HL-60 (cell line): ENCODE results near the gene QRSL1.

Experiments used
- GABPA ChIP-seq: IDR thresholded peaks from 2 replicates; pipeline ENCODE4 v1.6.1; 2012; ENCODE audit warnings: low read depth
- POLR2AphosphoS5 ChIP-seq: IDR thresholded peaks from 2 replicates; pipeline ENCODE4 v1.6.1; 2012; ENCODE audit warnings: low read depth
- SPI1 ChIP-seq: IDR thresholded peaks from 2 replicates; pipeline ENCODE4 v1.6.1; 2012; ENCODE audit warnings: low read depth, mild to moderate bottlenecking, borderline replicate concordance
- TF ChIP-seq, protein P1 (sequence below): IDR thresholded peaks from one replicate; pipeline ENCODE4 v1.5.1; 2011; ENCODE audit warnings: low read length, control low read depth, inconsistent platforms; ENCODE audit not compliant: insufficient read depth
- TF ChIP-seq, protein P2 (sequence below): IDR thresholded peaks from 2 replicates; pipeline ENCODE4 v1.6.1; 2012; ENCODE audit warnings: low read depth; ENCODE audit not compliant: insufficient replicate concordance

DNA sequence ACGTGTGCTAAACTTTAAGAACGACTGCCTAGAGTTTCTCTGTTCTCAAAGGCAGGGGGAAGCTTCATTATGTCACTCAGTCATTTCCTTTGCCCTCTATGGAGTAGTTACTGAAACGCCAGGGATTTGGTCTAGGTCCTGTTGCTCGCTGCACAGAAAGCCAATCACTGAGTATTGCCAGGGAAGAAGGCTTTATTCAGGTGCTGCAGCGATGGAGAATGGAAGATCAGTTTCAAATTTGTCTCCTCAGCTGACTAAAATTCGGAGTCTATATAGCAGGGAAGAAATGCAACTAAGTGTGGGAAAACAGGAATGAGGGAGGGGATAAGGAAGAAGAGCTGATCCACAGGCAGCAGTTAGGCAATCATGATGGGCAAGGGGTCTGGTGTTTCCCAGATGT is 75.8 kb downstream of the QRSL1 start:
- TF ChIP-seq, protein P1, sequence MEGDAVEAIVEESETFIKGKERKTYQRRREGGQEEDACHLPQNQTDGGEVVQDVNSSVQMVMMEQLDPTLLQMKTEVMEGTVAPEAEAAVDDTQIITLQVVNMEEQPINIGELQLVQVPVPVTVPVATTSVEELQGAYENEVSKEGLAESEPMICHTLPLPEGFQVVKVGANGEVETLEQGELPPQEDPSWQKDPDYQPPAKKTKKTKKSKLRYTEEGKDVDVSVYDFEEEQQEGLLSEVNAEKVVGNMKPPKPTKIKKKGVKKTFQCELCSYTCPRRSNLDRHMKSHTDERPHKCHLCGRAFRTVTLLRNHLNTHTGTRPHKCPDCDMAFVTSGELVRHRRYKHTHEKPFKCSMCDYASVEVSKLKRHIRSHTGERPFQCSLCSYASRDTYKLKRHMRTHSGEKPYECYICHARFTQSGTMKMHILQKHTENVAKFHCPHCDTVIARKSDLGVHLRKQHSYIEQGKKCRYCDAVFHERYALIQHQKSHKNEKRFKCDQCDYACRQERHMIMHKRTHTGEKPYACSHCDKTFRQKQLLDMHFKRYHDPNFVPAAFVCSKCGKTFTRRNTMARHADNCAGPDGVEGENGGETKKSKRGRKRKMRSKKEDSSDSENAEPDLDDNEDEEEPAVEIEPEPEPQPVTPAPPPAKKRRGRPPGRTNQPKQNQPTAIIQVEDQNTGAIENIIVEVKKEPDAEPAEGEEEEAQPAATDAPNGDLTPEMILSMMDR = no peak
- TF ChIP-seq SPI1 (no peak), POLR2AphosphoS5 (no peak), GABPA (no peak)
- TF ChIP-seq, protein P2, sequence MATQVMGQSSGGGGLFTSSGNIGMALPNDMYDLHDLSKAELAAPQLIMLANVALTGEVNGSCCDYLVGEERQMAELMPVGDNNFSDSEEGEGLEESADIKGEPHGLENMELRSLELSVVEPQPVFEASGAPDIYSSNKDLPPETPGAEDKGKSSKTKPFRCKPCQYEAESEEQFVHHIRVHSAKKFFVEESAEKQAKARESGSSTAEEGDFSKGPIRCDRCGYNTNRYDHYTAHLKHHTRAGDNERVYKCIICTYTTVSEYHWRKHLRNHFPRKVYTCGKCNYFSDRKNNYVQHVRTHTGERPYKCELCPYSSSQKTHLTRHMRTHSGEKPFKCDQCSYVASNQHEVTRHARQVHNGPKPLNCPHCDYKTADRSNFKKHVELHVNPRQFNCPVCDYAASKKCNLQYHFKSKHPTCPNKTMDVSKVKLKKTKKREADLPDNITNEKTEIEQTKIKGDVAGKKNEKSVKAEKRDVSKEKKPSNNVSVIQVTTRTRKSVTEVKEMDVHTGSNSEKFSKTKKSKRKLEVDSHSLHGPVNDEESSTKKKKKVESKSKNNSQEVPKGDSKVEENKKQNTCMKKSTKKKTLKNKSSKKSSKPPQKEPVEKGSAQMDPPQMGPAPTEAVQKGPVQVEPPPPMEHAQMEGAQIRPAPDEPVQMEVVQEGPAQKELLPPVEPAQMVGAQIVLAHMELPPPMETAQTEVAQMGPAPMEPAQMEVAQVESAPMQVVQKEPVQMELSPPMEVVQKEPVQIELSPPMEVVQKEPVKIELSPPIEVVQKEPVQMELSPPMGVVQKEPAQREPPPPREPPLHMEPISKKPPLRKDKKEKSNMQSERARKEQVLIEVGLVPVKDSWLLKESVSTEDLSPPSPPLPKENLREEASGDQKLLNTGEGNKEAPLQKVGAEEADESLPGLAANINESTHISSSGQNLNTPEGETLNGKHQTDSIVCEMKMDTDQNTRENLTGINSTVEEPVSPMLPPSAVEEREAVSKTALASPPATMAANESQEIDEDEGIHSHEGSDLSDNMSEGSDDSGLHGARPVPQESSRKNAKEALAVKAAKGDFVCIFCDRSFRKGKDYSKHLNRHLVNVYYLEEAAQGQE = no peak
